ENCODE data around the gene VPS35. TPM values are rescaled to one million over a fixed set of nuclear protein-coding genes. Genes with fewer than 3 reads are reported as not detected.
A peak's percentile ranks its signal among the peaks of the same experiment; 100 is the strongest.

Gene VPS35
- total and polyA plus RNA-seq, 7 donors = 22.8 to 49.8 (median 36.3) TPM

DNA sequence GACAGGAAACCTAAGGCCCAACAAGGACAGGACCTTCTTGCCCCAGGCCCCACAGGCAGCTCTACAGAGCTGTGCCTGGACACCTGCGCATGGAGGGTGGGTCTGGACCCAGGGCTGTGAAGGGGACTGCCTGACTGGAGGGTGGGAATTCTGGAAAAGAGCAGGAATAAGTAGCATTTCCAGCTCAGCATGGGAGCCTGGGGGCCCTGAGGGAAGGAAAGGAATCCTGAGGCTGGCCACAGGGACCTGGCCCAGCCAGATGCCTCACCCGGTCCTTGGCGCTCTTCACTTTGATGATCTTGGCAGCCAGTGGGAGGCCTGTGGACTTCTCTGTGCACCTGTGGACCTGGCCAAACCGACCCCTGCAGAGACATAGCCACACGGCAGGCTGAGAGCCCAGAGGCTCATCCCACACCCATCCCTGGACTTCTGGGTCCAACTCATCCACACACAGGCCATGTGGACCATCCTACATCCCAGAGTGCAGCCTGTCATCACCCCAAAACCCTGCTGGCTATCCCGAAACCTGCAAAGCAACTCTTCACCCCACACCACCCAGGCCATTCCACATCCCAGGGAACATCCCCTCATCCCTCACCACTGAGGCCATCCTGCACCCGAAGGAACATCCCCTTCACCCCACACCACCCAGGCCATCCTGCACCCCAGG, 40.5 kb upstream of the VPS35 start:
- no peaks in the 10 kb centered on the region for H3K4me1 ChIP-seq
- peaks cover 0 to 6% of the 10 kb centered on the region in 2 donors for H3K36me3 ChIP-seq (ENCODE audit: insufficient read depth in 1 of 2, low read depth in 1 of 2)
- H3K27me3 ChIP-seq (ENCODE audit: insufficient read depth in 3 of 3, low read length in 2 of 3) = no peaks in the 10 kb centered on the region
- peak in 1 of 4 donors; percentile 13 for ATAC-seq
- H3K27ac ChIP-seq = no peak overlapping the region
- TF ChIP-seq, protein P1, sequence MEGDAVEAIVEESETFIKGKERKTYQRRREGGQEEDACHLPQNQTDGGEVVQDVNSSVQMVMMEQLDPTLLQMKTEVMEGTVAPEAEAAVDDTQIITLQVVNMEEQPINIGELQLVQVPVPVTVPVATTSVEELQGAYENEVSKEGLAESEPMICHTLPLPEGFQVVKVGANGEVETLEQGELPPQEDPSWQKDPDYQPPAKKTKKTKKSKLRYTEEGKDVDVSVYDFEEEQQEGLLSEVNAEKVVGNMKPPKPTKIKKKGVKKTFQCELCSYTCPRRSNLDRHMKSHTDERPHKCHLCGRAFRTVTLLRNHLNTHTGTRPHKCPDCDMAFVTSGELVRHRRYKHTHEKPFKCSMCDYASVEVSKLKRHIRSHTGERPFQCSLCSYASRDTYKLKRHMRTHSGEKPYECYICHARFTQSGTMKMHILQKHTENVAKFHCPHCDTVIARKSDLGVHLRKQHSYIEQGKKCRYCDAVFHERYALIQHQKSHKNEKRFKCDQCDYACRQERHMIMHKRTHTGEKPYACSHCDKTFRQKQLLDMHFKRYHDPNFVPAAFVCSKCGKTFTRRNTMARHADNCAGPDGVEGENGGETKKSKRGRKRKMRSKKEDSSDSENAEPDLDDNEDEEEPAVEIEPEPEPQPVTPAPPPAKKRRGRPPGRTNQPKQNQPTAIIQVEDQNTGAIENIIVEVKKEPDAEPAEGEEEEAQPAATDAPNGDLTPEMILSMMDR (IDR thresholded peaks at IDR 0.05) = no peak
- H3K4me3 ChIP-seq = no peak overlapping the region
- 68 to 82% (median 80%) methylated on average over 7 of the region's 7 CpGs for WGBS, 3 donors
- DNase-seq = no peak
- intact Hi-C loops (cut with DNase I) = no loop called here
- H3K9me3 ChIP-seq = no peaks in the 10 kb centered on the region

DNA sequence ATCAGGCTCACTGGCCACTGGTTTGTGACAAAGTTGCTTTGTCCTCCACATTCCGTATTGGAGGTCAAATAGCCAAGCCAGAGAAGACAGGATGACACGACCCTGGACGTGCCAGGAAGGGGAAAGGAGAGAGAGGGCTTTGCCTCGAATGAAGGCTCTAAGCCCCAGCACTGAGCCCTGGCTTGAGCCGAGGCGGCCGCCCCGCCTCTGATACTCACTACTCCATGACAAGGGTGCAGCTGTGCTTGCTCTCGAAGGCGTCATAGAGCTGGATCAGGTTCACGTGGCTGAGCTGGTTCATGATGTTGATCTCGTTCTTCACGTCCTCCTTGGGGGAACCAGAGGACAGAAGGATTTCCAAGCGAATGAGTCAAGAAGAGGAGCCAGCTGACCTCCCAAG, 39.8 kb upstream of the VPS35 start:
- TF ChIP-seq, protein P1 (IDR thresholded peaks at IDR 0.05) = no peak
- ATAC-seq (peak; percentile 30 to 75 (median 61)), DNase-seq (no peak)
- Histone ChIP-seq H3K4me1 (no peaks in the 10 kb centered on the region), H3K27me3 (ENCODE audit: insufficient read depth in 3 of 3, low read length in 2 of 3) (no peaks in the 10 kb centered on the region), H3K9me3 (no peaks in the 10 kb centered on the region), H3K27ac (no peak overlapping the region), H3K4me3 (no peak overlapping the region), H3K36me3 (ENCODE audit: insufficient read depth in 1 of 2, low read depth in 1 of 2) (peaks cover 0 to 6% of the 10 kb centered on the region in 2 donors)
- WGBS, 3 donors = 57 to 70% (median 64%) methylated on average over 14 of the region's 14 CpGs
- intact Hi-C loops (cut with DNase I) = no loop called here

DNA sequence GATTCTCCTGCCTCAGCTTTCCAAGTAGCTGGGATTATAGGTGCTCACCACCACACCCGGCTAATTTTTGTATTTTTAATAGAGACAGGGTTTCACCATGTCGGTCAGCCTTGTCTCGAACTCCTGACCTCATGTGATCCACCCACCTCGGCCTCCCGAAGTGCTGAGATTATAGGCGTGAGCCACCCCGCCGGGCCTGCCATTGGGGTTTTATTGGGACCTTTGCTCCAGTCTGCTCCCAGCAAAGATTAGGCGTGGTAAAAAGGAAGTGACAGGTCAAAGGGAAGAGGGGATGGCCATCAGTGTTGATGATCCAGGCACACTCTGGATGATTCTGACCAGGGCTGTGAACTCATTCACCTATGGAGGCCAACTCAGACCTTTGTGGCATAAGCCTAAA, 38.7 kb upstream of the VPS35 start:
- TF ChIP-seq, protein P1 (IDR thresholded peaks at IDR 0.05) = no peak
- Histone ChIP-seq H3K36me3 (ENCODE audit: insufficient read depth in 1 of 2, low read depth in 1 of 2) (peaks cover 0 to 13% of the 10 kb centered on the region in 2 donors), H3K4me1 (no peaks in the 10 kb centered on the region), H3K27ac (no peak overlapping the region), H3K9me3 (no peaks in the 10 kb centered on the region), H3K27me3 (ENCODE audit: insufficient read depth in 3 of 3, low read length in 2 of 3) (no peaks in the 10 kb centered on the region), H3K4me3 (no peak overlapping the region)
- no peak for DNase-seq
- WGBS, 3 donors = 87 to 91% (median 87%) methylated on average over 9 of the region's 9 CpGs
- ATAC-seq = no peak
- intact Hi-C loops (cut with DNase I) = no loop called here

DNA sequence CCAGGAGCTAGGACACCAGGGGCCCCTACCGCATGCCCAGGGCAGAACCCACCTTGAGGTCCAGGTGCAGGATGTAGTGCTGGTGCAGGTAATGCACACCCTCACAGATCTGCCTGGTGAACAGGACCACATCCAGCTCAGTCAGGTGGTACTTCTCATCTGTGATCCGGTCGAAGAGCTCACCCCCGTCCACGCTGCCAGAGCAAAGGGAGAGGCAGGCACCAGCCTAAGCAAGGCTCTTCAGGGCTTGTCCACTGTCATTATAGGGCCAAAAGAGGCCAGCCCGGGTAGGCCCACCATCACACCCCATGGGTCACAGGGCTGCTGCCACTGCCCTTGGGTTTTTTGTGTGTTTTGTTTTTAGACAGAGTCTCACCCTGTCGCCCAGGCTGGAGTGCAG, 38.2 kb upstream of the VPS35 start:
- DNase-seq (no peak), ATAC-seq (no peak)
- Histone ChIP-seq H3K27ac (no peak overlapping the region), H3K4me1 (no peaks in the 10 kb centered on the region), H3K36me3 (ENCODE audit: insufficient read depth in 1 of 2, low read depth in 1 of 2) (peaks cover 0 to 15% of the 10 kb centered on the region in 2 donors), H3K27me3 (ENCODE audit: insufficient read depth in 3 of 3, low read length in 2 of 3) (no peaks in the 10 kb centered on the region), H3K4me3 (no peak overlapping the region), H3K9me3 (no peaks in the 10 kb centered on the region)
- WGBS, 3 donors = 89 to 92% (median 89%) methylated on average over 7 of the region's 7 CpGs
- TF ChIP-seq, protein P1 (IDR thresholded peaks at IDR 0.05) = no peak
- intact Hi-C loops (cut with DNase I) = no loop called here

DNA sequence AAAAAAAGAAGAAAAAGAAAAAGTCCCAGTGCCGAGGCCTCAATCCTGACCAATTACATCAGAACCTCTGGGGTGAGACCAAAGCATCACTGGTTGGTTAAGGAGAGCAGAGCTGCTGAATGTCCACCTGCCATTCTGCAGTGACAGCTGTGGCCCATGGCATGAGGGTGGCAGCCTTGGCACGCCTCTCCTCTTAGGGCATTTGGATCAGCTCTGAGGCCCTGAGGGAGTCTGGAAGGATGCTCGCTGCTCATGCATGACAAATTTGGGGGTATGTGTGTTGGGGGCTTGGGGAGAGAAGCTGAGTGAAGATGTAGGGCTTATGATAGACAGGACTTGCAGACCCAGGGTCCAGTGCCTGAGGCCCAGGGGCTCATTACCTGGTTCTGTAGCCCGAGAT, 32.9 kb upstream of the VPS35 start:
- no peaks in the 10 kb centered on the region for H3K9me3 ChIP-seq
- DNase-seq = no peak
- peaks cover 0 to 9% of the 10 kb centered on the region in 2 donors for H3K36me3 ChIP-seq (ENCODE audit: insufficient read depth in 1 of 2, low read depth in 1 of 2)
- no peaks in the 10 kb centered on the region for H3K27me3 ChIP-seq (ENCODE audit: insufficient read depth in 3 of 3, low read length in 2 of 3)
- ATAC-seq = peak; percentile 66 to 83 (median 76)
- no peak overlapping the region for H3K4me3 ChIP-seq
- H3K27ac ChIP-seq = no peak overlapping the region
- H3K4me1 ChIP-seq = peaks cover 4% of the 10 kb centered on the region
- TF ChIP-seq, protein P1 (IDR thresholded peaks at IDR 0.05) = no peak
- intact Hi-C loops (cut with DNase I) = no loop called here
- 39 to 58% (median 51%) methylated on average over 4 of the region's 4 CpGs for WGBS, 3 donors

All from psoas muscle (tissue), 8 donors.